ENCODE data around the gene SLC12A4.
"Not testable (repeated sequence)": the region's sequence is repeated elsewhere in the genome, so short reads cannot be mapped to it uniquely, and the experiment has no call there.

SLC12A4 gene

DNA sequence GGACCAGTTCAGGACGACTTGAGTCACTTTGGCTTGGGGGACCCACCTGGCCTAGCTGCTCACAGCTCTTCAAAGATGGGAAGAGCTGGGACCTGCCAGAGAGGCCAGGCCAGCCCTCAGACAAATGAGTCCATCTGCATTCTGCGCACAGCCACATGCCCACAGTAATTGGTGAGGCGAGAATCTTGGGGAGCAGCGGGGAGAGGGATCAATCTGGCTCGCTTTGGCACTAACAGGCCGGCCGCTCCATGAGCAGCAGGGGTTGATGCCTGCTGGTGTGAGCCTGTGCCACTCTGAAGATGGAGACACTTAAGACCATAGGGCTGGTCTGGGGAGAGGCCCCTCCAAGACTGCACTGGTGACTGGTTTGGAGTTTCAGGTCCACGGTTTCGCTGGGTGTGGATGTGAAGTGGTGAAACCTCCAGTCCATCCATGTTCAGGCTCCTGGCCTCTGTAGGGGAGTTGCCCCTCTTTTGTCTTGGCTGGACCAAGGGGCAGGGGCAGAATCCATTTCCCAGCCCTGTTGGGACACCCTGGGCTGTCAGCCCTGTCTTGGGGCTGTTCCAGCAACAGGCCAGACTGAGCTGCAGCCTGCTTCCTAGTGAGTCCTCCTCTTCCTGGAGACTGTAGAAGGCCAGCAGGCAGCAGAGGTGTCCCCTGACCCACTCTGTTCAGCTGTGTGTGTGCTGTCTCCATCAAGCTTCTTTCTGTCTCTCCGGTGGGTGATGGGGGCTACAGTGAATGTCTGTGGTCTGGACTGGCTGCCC lies 44.1 kb downstream of the SLC12A4 start:
- DNase-seq: no peak

DNA sequence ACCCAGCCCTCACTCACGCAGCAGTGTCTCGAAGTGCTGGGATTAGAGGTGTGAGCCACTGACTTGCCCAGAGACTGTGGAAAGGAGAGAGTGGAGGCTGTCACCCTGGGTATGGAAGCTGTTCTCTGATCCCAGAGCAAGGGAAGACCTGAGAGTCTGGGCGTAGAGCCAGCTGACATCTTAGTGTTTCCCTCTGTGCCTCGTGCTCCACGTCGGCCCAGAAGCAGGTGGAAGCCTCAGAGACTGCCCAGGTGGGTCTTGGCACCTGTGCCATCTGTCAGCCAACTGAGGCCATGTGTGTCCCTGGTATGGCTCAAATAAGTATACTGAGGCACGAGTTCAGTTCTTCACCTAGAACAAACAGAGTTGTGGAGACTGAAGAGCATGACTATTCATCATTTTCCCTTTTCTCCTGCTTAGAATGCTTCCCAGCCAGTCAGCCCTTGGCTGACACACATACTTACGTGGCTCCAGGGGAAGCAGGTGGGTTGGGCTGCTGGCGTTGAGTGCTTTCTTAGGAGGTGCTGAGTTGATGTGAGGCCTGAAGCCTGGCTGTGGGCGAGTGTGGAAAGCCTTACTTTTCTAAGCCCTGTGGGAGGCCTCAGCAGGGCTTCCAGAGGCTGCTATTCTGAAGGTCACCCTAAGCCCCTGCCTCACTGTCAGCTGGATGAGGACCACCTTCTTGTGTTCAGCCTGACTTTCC lies 44.9 kb downstream of the SLC12A4 start:
- DNase-seq: peak in 1 of 2 experiments; percentile 59

GRCh38 chr16:67922740-67923139 lies 45.7 kb downstream of the SLC12A4 start:
- peak; percentile 79 to 89 for DNase-seq

- no peak for DNase-seq
Observed at GRCh38 chr16:67922221-67922620, 46.2 kb downstream of the SLC12A4 start.

- DNase-seq: no peak
Observed at GRCh38 chr16:67919622-67920221, 48.7 kb downstream of the SLC12A4 start.

DNA sequence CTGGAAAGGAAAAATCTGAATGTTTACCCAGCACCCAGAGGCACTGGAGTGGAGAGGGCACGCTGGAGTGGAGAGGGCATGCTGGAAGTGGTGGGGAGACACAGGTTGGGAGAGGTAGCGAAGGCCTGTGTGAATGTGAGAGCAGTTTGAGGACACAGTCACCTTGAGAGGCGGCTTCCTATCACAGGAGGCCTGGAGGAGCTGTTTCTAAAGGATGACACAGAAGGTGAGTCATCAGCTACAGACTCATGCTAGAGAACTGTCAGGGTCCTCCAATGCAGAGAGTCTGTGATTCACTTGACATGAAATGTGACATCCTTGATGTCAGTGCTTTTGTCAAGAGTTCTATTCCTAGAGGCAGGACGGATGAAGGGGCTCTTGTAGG lies 50.6 kb downstream of the SLC12A4 start:
- no peak for DNase-seq

DNA sequence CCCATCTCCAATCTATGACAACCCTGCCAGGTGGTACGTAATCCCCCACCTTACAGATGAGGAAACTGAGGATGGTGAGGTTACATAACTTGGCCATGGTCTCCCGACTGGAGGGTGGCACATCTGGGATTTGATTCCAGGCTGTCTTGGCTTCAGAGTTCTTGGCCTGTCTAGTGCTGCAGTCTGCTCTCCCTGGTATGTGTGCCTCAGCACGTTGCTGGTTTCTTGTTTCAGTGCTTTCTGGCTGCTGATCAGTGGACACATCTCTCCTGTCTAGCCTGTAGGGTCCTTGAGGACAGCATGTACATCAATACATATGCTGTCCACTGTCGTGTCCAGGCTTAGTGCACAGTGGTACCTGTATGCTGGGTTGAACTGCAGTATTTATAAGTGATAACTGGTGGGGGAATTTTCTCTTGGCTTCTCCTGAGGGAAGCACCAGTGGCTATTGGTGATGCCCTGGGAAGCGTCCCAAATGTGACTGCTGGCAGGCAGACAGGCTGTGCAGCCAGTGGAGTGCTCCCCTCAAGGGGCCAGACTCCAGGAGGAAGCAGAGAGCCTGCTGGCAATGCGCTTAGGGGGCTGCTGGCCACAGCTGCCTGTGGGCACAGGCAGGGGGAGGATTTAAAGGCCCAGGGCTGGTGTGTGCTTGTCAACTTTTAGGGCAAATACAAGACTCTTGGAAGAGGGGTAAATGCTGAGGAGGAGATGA lies 51.1 kb downstream of the SLC12A4 start:
- DNase-seq: no peak

DNA sequence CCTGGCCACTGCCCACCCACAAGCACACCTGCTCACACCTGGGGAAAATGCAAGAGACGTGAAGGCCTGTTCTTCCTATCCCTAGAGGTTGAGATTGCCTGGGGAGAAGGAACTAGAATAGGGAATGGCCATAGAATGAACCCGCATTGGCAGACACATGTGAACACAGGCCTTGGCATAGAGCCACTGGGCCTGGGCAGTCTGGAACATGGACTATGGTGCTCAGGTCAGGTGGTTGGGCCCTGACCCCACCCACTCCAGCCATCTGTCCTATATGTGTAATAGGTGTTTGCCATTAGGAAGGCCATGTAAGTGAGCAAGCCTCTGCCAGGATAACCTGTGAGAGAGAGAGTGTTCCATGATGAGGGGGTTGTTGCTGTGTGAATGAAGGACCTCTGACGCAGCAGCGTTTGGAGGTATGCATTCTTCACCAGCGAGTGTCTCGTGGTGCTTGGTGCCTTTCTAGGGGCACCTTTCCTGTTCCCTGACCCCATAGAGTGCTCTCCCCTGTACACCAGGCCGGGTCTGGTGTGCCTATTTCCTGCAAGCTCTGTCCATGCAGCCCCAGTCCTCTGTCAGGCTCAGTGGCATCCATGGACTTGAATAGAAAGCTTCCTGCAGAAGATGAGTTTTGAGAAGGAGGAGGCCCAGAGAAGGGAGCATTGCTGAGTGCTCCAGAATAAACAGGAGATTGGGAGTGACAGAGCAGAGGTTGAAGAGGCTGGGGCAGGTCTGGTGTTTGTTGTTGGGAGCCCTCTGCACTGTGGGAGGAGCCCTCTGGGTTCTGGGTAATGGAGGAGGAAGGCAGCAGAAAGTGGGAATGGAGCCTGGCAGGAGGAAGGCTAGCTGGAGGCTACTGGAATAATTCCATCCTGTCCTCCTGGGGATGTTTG lies 52.4 kb downstream of the SLC12A4 start:
- no peak for DNase-seq

DNA sequence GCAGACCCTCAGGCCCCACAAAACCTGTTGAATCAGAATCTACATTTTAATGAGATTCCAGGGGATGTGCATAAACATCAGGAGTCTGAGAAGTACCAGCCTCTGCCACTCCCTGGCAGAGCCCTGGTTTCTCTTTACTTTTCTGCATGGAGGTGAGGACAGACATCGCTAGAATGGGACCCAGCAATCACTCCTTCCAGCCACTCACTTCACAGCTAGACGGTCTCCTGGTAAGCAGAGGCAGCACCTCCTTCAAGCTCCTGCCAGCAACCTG lies 53.0 kb downstream of the SLC12A4 start:
- DNase-seq: not testable (repeated sequence)

- no peak for DNase-seq
Observed at GRCh38 chr16:67914758-67915495, 53.5 kb downstream of the SLC12A4 start.

DNA sequence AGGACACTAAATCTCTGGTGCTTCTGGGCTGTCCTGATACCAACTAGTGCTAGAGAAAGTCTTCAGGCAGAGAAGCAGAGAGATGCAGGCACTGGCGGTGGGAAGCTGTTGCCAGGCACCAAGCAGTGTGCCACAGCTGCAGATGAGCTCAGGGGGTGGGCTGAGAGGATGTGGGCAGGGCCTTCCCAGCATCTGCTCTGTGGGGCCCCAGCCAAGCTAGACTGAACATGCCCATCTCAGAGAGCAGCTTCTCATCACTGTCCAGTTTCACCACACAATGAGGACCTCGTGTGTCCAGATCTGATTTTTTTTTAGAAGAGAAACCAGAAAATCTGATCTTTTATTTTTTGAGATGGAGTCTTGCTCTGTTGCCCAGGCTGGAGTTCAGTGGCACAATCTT lies 58.3 kb downstream of the SLC12A4 start:
- DNase-seq: peak in 1 of 2 experiments; percentile 52

GRCh38 chr16:67909056-67909742 lies 59.2 kb downstream of the SLC12A4 start:
- DNase-seq: no peak

- no peak for DNase-seq
Observed at GRCh38 chr16:67907397-67908180, 60.8 kb downstream of the SLC12A4 start.

DNA sequence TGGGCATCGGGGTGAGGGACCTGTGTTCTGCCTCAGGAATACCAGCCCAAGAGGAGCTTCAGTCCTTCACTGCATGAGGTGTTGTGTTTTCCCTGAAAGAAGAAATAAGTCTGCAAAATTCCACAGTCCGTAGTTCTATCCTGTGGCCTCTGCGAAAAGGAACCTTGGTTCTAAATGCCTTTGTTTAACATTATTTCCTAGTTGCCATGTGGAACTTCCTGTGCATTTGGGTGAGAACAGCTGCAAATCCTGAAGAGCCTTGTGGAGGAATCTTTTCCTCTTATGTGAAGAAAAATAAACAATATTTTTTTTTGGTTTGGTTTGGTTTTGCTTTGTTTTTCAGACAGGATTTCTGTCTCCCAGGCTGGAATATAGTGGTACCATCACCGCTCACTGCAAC lies 65.6 kb downstream of the SLC12A4 start:
- DNase-seq: no peak

DNA sequence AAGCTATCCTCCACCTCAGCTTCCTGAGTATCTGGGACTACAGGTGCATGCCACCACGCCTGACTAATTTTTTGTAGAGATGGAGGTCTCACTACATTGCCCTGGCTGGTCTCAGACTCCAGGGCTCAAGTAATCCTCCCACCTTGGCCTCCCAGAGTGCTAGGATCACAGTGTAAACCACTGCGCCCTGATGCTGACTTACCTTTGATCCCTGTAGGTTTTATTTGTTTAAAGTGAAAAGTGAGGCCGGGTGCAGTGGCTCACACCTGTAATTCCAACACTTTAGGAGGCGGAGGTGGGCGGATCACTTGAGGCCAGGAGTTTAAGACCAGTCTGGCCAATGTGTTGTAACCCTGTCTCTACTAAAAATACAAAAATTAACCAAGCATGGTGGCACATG lies 66.7 kb downstream of the SLC12A4 start:
- DNase-seq: no peak

DNA sequence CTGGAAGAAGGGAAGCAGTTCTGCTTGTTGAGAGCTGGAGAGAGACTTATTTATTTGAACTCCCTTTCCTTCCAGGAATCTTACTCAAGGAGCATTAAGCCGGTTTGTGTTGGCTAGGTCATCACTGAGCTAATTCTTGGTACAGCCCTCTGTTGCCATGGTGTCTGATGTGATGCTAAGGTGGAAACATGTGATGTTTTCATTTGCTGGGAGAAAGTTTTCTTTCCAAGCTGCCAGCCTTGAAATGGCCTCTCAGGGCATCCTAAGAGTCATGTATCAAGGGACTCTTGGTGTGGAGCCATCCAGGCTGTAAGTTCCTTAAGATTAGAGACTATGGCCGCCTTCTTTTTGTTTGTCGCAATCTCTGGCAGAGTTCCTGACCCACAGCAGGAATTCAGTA lies 71.2 kb downstream of the SLC12A4 start:
- no peak for DNase-seq

DNA sequence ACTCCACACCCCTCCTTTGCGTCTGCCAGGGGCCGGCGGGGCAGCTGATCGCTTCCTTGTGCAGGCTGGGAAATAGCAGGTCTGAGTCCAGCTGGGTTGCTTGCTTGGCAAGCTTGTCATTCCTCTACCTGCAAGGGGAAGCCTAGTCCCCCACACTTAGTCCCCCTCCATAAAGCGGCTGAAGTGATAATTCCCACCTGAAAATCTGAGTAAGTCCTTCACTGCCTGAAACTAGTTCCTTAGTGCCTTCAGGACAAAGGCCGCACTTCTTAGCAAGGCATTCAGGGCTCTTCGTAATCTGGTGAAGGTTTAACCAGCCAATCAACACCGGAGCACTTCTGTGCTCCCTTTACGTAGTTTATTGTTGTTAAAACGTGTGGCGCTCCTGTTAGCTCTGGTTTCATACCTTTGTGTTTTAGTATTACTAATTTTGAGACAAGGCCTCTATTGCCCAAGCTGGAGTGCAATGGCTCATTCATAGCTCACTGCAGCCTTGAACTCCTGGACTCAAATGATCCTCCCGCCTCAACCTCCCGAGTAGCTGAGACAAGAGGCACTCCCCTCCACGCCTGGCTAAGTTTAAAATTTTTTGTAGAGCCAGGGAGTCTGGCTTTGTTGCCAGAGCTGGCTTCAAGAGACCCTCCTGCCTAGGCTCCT lies 74.6 kb downstream of the SLC12A4 start:
- no peak for DNase-seq
